ENCODE results near the gene MYO5C. TPM values are rescaled to one million over a fixed set of nuclear protein-coding genes. Genes with fewer than 3 reads are reported as not detected.

The MYO5C gene
- total and polyA plus RNA-seq, 2 of the 8 experiments (the other 6 are each of a cell fraction or from before 2014, with no cell fraction given): 8.2 to 26.7 TPM

DNA sequence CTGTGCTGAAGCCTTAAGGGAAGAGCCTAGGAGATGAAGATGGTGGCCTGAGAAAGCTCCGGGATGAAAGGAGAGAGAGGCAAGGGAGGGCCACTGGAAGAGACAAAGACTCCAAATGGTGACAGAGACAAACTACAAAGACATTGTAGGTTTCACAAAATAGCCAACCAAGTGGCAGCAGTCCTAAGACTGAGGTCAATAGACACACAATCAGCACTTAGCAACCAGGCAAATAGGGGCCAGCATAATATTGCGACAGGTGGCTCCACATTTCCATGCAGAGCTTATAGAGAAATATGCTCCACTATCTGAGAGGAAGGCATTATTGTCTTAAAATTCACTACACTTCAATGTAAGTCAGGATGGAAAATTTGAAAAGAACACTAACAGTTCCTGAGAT lies 22.1 kb upstream of the MYO5C start:
- Histone ChIP-seq H2AFZ (ENCODE audit: low read length) (no peak overlapping the region), H3K4me3 (ENCODE audit: extremely low read depth in 1 of 4, insufficient read depth in 2 of 4, low read depth in 3 of 4, low read length in 4 of 4) (no peak overlapping the region), H4K91ac (replicated peaks; ENCODE audit: insufficient read length, low read length) (no peak overlapping the region), H3K9me3 (ENCODE audit: insufficient read depth in 2 of 2, low read depth in 1 of 2, low read length in 1 of 2) (no peaks in the 10 kb centered on the region), H4K5ac (ENCODE audit: insufficient read length, low read depth, low read length) (no peak overlapping the region), H3K4me2 (ENCODE audit: insufficient read depth in 1 of 2, low read depth in 2 of 2, low read length in 2 of 2) (no peak overlapping the region), H3K27me3 (replicated peaks in 1 of 4; ENCODE audit: control insufficient read depth in 3 of 4, extremely low read depth in 1 of 4, insufficient read depth in 3 of 4, low read length in 3 of 4) (no peaks in the 10 kb centered on the region), H2BK15ac (ENCODE audit: low read length) (no peak overlapping the region), H3K14ac (ENCODE audit: insufficient read length) (no peak overlapping the region), H3K4ac (replicated peaks; ENCODE audit: insufficient read length, low read depth, low read length) (no peak overlapping the region), H4K8ac (ENCODE audit: extremely low read depth, insufficient read depth, low read length) (no peak overlapping the region), H3K79me2 (ENCODE audit: control insufficient read depth in 1 of 2, insufficient read depth in 2 of 2, low read length in 2 of 2) (no peaks in the 10 kb centered on the region), H2BK12ac (ENCODE audit: low read depth, low read length) (no peak overlapping the region), H2BK5ac (ENCODE audit: low read depth, low read length) (no peak overlapping the region), H3K27ac (ENCODE audit: low read depth, low read length) (no peak overlapping the region), H3K79me1 (ENCODE audit: low read depth, low read length) (no peaks in the 10 kb centered on the region), H2BK20ac (ENCODE audit: low read length) (no peak overlapping the region), H3K23ac (ENCODE audit: insufficient read length) (no peak overlapping the region), H3K23me2 (ENCODE audit: low read depth, low read length) (no peaks in the 10 kb centered on the region; the same call in 1 of the 2 replicates), H2AK5ac (ENCODE audit: low read depth, low read length) (no peak overlapping the region), H3K4me1 (replicated peaks in 1 of 4; ENCODE audit: control insufficient read depth in 3 of 4, insufficient read depth in 4 of 4, low read length in 3 of 4) (no peaks in the 10 kb centered on the region), H3K56ac (replicated peaks; ENCODE audit: insufficient read length, low read depth, low read length) (no peak overlapping the region), H3K9ac (replicated peaks in 1 of 4; ENCODE audit: extremely low read depth in 1 of 4, low read depth in 3 of 4, low read length in 3 of 4) (no peak overlapping the region), H2BK120ac (replicated peaks; ENCODE audit: low read depth, low read length) (no peak overlapping the region), H4K20me1 (replicated peaks in 1 of 2; ENCODE audit: control insufficient read depth in 1 of 2, insufficient read depth in 2 of 2, low read length in 2 of 2) (peaks cover 0 to 2% of the 10 kb centered on the region in 2 experiments), H3K18ac (ENCODE audit: extremely low read depth, low read length) (no peak overlapping the region), H3K36me3 (ENCODE audit: control insufficient read depth in 2 of 4, insufficient read depth in 4 of 4, low read length in 3 of 4) (peaks cover 3 to 21% (median 4%) of the 10 kb centered on the region in 4 experiments; a peak in 6 of 8 replicates)
- ChIA-PET CTCF (ENCODE audit: partially characterized antibody) (interaction anchor here (1.0 kb wide), 1 partner anchor 90 kb away, joined by 3 read pairs; no protein-coding TSS in a partner anchor), POLR2A (ENCODE audit: partially characterized antibody) (interaction anchor here (0.9 kb wide), 1 partner anchor 27 kb away, joined by 3 read pairs; no protein-coding TSS in a partner anchor)
- TF ChIP-seq TAF1 (IDR thresholded peaks at IDR 0.05; ENCODE audit: low read depth, low read length) (no peak), TCF12 (IDR thresholded peaks at IDR 0.05; ENCODE audit: low read depth, low read length) (no peak), JUN (IDR thresholded peaks at IDR 0.05; ENCODE audit: low read depth, low read length) (no peak), CHD2 (IDR thresholded peaks at IDR 0.05; ENCODE audit: low read length) (no peak), CHD1 (IDR thresholded peaks at IDR 0.05; ENCODE audit: low read depth, low read length) (no peak), BRCA1 (IDR thresholded peaks at IDR 0.05; ENCODE audit: low read depth, low read length) (no peak), POU5F1 (IDR thresholded peaks at IDR 0.05; ENCODE audit: low read depth, low read length) (no peak), HDAC2 (IDR thresholded peaks at IDR 0.05; ENCODE audit: borderline replicate concordance in 1 of 2, low read depth in 2 of 2, low read length in 2 of 2) (no peak), SP2 (IDR thresholded peaks at IDR 0.05; ENCODE audit: low read length) (no peak), POLR2A (IDR thresholded peaks at IDR 0.05; ENCODE audit: control extremely low read depth in 1 of 2, low read depth in 2 of 2, low read length in 2 of 2) (no peak), SP4 (IDR thresholded peaks at IDR 0.05; ENCODE audit: low read length) (no peak), PHF8 (conservative IDR thresholded peaks at IDR 0.05; ENCODE audit: low read depth, low read length) (no peak)
- TF ChIP-seq, protein P1, sequence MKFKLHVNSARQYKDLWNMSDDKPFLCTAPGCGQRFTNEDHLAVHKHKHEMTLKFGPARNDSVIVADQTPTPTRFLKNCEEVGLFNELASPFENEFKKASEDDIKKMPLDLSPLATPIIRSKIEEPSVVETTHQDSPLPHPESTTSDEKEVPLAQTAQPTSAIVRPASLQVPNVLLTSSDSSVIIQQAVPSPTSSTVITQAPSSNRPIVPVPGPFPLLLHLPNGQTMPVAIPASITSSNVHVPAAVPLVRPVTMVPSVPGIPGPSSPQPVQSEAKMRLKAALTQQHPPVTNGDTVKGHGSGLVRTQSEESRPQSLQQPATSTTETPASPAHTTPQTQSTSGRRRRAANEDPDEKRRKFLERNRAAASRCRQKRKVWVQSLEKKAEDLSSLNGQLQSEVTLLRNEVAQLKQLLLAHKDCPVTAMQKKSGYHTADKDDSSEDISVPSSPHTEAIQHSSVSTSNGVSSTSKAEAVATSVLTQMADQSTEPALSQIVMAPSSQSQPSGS (IDR thresholded peaks at IDR 0.05; ENCODE audit: low read length): no peak
- 75% methylated on average over 2 of the region's 2 CpGs; no CpG with 5 or more reads in 1 of the 2 experiments for WGBS, 2 experiments (ENCODE audit: extremely low coverage in 1 of 2, insufficient coverage in 1 of 2, insufficient read length in 1 of 2, insufficient replicate concordance in 2 of 2, low coverage in 1 of 2, low lambda C conversion rate in 2 of 2, missing lambda C conversion rate in 1 of 2)
- FAIRE-seq (no peak), DNase-seq (ENCODE audit: low read depth in 1 of 2, low spot score in 2 of 2) (no peak)

Measured in H1 (cell line).